Measurements from ENCODE around the gene ZNFX1.

The ZNFX1 gene

DNA sequence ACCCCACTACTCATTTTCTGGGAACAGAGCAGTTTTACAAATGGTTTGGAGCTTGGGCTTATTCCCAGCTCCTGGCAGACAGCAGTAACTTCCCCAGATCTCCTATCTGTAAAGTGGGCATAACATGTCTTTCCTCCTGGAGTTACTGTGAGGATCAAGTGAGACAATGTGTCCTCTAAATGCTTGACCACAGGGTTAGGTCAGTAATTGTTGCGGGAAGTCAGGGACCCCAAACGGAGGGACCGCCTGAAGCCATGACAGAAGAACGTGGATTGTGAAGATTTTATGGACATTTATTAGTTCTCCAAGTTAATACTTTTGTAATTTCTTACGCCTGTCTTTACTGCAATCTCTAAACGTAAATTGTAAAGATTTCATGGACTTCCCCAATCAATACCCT is 15.3 kb upstream of the ZNFX1 start:
- in situ Hi-C loops (cut with HindIII; ENCODE audit: low sequenced_read_pairs), result no loop called here

- in situ Hi-C loops (cut with HindIII; ENCODE audit: low sequenced_read_pairs), result no loop called here
These were observed 14.2 kb upstream of the ZNFX1 start for GRCh38 chr20:49292010-49292409.

DNA sequence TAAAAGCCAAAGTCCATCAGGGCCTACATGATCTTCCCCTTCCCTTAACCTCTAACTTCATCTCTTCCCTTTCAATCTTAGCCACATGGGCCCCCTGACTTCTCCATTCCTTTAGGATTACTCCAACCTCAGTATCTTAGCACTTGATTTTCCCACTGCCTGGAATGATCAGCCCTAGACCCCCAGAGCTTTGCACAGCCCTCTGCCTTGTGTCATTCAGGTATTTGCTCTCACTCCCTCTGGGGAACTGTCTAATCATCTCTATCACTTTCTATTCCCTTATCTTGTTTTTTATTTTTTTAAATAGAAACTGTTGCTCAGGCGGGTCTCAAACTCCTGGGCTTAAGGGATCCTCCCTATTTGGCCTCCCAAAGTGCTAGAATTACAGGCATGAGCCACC is 13.3 kb upstream of the ZNFX1 start:
- in situ Hi-C loops (cut with HindIII; ENCODE audit: low sequenced_read_pairs), result no loop called here

GRCh38 chr20:49290608-49291191 is 12.8 kb upstream of the ZNFX1 start:
- in situ Hi-C loops (cut with HindIII; ENCODE audit: low sequenced_read_pairs), result no loop called here

- in situ Hi-C loops (cut with HindIII; ENCODE audit: low sequenced_read_pairs), result loop anchor here (5.0 kb wide), 1 partner anchor 33 kb away; no protein-coding TSS in a partner anchor
These were observed 11.2 kb upstream of the ZNFX1 start for GRCh38 chr20:49288784-49289696.

DNA sequence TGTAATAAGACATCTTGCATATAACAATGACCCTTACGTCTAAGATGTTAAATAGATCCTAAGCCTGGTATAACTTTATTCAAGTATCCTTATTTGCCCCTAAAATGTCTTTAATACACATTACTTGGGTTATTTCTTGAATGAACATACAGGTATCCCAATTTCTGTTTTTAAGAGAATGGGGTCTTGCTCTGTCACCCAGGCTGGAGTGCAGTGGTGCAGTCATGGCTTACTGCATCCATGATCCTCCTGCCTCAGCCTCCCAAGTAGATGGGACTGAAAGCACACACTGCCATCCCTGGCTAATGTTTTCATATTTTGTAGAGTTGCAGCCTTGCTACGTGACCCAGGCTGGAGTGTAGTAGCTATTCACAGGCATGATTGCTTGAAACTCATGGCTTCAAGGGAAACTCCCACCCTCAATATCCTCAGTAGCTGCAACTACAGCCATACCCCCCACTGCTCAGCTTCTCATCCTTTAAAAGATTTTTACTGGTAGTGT is 10.4 kb upstream of the ZNFX1 start:
- in situ Hi-C loops (cut with HindIII; ENCODE audit: low sequenced_read_pairs), result loop anchor here (5.0 kb wide), 1 partner anchor 34 kb away; no protein-coding TSS in a partner anchor

DNA sequence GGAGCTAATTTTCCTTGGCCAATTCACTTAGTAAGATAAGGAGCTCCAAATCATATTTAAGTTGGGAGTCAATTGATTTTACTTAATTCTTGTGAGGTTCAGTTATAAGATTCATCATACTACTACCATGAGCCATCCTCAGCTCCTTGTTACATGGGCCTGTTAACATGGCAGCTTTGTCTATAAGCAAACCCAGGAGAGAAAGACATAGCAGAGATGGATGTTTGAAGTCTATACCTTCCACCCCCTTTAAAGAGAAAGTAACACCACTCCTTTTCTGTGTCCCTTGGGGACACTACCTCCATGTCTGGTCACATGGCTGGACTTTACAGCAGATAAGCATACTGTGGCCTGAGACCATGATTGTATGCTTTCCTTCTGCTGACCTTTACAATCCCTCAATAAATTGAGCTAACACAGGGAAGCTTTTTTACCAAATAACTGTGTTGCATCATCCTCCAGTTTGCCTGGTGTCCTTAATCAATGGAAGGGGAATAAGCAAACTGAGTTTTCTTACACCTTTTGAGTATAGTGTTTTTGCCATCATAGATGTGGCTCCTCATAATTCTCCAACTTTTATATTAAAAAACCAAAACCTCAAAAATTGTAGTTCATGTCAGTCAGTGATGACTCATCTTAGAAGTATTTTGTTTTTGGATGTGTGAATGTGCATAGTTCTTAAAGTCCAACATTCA is 9.8 kb upstream of the ZNFX1 start:
- in situ Hi-C loops (cut with HindIII; ENCODE audit: low sequenced_read_pairs), result loop anchor here (5.0 kb wide), 1 partner anchor 35 kb away; no protein-coding TSS in a partner anchor

- in situ Hi-C loops (cut with HindIII; ENCODE audit: low sequenced_read_pairs), result loop anchor here (5.0 kb wide), 1 partner anchor 35 kb away; no protein-coding TSS in a partner anchor
These were observed 9.1 kb upstream of the ZNFX1 start for GRCh38 chr20:49286689-49287551.

GRCh38 chr20:49285813-49286494 is 8.1 kb upstream of the ZNFX1 start:
- in situ Hi-C loops (cut with HindIII; ENCODE audit: low sequenced_read_pairs), result loop anchor here (5.0 kb wide), 1 partner anchor 36 kb away; no protein-coding TSS in a partner anchor

DNA sequence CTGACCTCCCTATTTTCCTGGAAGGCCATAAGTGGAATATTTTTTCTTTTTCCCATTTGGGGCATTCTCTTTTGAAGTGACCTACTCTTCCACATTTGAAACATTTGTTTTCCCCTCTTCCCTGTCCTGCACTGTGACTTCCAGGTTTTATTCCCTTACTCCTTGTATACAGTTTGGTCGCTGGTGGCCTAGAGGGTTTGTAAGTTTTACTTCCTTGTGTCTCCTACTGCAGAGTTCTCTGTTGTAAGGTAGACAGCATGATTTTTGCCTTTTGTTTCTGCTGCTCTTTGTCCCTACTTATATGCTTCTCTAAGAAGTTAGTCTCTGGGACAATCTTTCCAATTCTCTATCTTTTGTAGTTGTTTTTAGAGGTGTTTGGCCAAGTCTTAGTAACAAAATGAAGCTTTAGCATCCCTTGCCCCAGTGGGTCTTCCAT is 7.4 kb upstream of the ZNFX1 start:
- in situ Hi-C loops (cut with HindIII; ENCODE audit: low sequenced_read_pairs), result loop anchor here (5.0 kb wide), 1 partner anchor 37 kb away; no protein-coding TSS in a partner anchor

DNA sequence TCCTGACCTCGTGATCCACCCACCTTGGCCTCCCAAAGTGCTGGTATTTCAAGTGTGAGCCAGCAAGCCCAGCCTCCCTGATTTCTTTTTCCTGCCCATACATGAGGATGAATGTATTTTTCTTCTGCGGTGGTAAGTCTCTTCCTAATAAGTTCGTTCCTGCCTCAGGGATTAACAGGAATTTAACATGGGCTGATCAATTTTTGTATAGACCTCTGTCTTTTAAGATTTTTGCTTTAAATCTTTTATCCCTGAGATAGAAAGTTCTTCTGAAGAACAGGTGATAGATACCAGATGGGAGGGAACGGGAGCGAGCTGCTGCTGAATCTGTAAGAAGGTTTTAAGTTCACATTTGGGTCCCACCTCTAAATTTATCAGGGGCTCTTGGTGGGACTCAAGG is 7.0 kb upstream of the ZNFX1 start:
- in situ Hi-C loops (cut with HindIII; ENCODE audit: low sequenced_read_pairs), result loop anchor here (5.0 kb wide), 1 partner anchor 37 kb away; no protein-coding TSS in a partner anchor

- in situ Hi-C loops (cut with HindIII; ENCODE audit: low sequenced_read_pairs), result no loop called here
These were observed 6.1 kb upstream of the ZNFX1 start for GRCh38 chr20:49283703-49284625.

- in situ Hi-C loops (cut with HindIII; ENCODE audit: low sequenced_read_pairs), result no loop called here
These were observed 5.4 kb upstream of the ZNFX1 start for GRCh38 chr20:49283176-49283702.

GRCh38 chr20:49282584-49283171 is 4.8 kb upstream of the ZNFX1 start:
- in situ Hi-C loops (cut with HindIII; ENCODE audit: low sequenced_read_pairs), result no loop called here

GRCh38 chr20:49281913-49282467 is 4.1 kb upstream of the ZNFX1 start:
- in situ Hi-C loops (cut with HindIII; ENCODE audit: low sequenced_read_pairs), result no loop called here

GRCh38 chr20:49281059-49281912 is 3.4 kb upstream of the ZNFX1 start:
- in situ Hi-C loops (cut with HindIII; ENCODE audit: low sequenced_read_pairs), result no loop called here

All from endothelial cell of hepatic sinusoid (primary cell).